ENCODE results near the gene SPRYD3.

Gene SPRYD3

GRCh38 chr12:53060064-53060720, 19.0 kb downstream of the SPRYD3 start:
- TF ChIP-seq CTCF (IDR thresholded peaks at IDR 0.05; ENCODE audit: poor library complexity, severe bottlenecking): no peak
- no peak overlapping the region for H3K4me3 ChIP-seq (ENCODE audit: severe bottlenecking)
- no peak for ATAC-seq (ENCODE audit: low read depth)
- no peaks in the 10 kb centered on the region for H3K9me3 ChIP-seq (ENCODE audit: severe bottlenecking)
- peaks cover 28% of the 10 kb centered on the region for H3K36me3 ChIP-seq (ENCODE audit: low read depth)
- H3K27ac ChIP-seq (ENCODE audit: poor library complexity, severe bottlenecking): no peak overlapping the region
- DNase-seq (ENCODE audit: low spot score): no peak
- no peaks in the 10 kb centered on the region for H3K4me1 ChIP-seq (ENCODE audit: insufficient read depth, poor library complexity, severe bottlenecking)
- no peaks in the 10 kb centered on the region for H3K27me3 ChIP-seq (ENCODE audit: insufficient read depth, poor library complexity, severe bottlenecking)

- Histone ChIP-seq H3K27me3 (ENCODE audit: insufficient read depth, poor library complexity, severe bottlenecking) (no peaks in the 10 kb centered on the region), H3K36me3 (ENCODE audit: low read depth) (peaks cover 31% of the 10 kb centered on the region), H3K4me1 (ENCODE audit: insufficient read depth, poor library complexity, severe bottlenecking) (peaks cover 4% of the 10 kb centered on the region), H3K9me3 (ENCODE audit: severe bottlenecking) (no peaks in the 10 kb centered on the region), H3K27ac (ENCODE audit: poor library complexity, severe bottlenecking) (no peak overlapping the region), H3K4me3 (ENCODE audit: severe bottlenecking) (no peak overlapping the region)
- DNase-seq (ENCODE audit: low spot score) (no peak), ATAC-seq (ENCODE audit: low read depth) (no peak)
- TF ChIP-seq CTCF (IDR thresholded peaks at IDR 0.05; ENCODE audit: poor library complexity, severe bottlenecking): no peak
These were observed 19.6 kb downstream of the SPRYD3 start for GRCh38 chr12:53059434-53060063.

GRCh38 chr12:53058674-53059433, 20.3 kb downstream of the SPRYD3 start:
- DNase-seq (ENCODE audit: low spot score): no peak
- no peak for TF ChIP-seq CTCF (IDR thresholded peaks at IDR 0.05; ENCODE audit: poor library complexity, severe bottlenecking)
- H3K27ac ChIP-seq (ENCODE audit: poor library complexity, severe bottlenecking): no peak overlapping the region
- H3K4me1 ChIP-seq (ENCODE audit: insufficient read depth, poor library complexity, severe bottlenecking): peaks cover 4% of the 10 kb centered on the region
- no peaks in the 10 kb centered on the region for H3K9me3 ChIP-seq (ENCODE audit: severe bottlenecking)
- H3K4me3 ChIP-seq (ENCODE audit: severe bottlenecking): no peak overlapping the region
- peaks cover 28% of the 10 kb centered on the region for H3K36me3 ChIP-seq (ENCODE audit: low read depth)
- no peak for ATAC-seq (ENCODE audit: low read depth)
- no peaks in the 10 kb centered on the region for H3K27me3 ChIP-seq (ENCODE audit: insufficient read depth, poor library complexity, severe bottlenecking)

- Histone ChIP-seq H3K27me3 (ENCODE audit: insufficient read depth, poor library complexity, severe bottlenecking) (no peaks in the 10 kb centered on the region), H3K9me3 (ENCODE audit: severe bottlenecking) (no peaks in the 10 kb centered on the region), H3K27ac (ENCODE audit: poor library complexity, severe bottlenecking) (no peak overlapping the region), H3K4me3 (ENCODE audit: severe bottlenecking) (no peak overlapping the region), H3K36me3 (ENCODE audit: low read depth) (peaks cover 24% of the 10 kb centered on the region), H3K4me1 (ENCODE audit: insufficient read depth, poor library complexity, severe bottlenecking) (peaks cover 11% of the 10 kb centered on the region)
- ATAC-seq (ENCODE audit: low read depth) (no peak), DNase-seq (ENCODE audit: low spot score) (no peak)
- TF ChIP-seq CTCF (IDR thresholded peaks at IDR 0.05; ENCODE audit: poor library complexity, severe bottlenecking): no peak
These were observed 21.2 kb downstream of the SPRYD3 start for GRCh38 chr12:53057816-53058500.
